Measurements from ENCODE around the gene PEAK3.

Gene PEAK3

GRCh38 chr19:2282062-2282861, at the start of gene PEAK3:
PEAK3 (minus strand) TSS chr19:2282175; CDS start chr19:2280931, 1,244 bp downstream.
- no peak for DNase-seq
- in situ Hi-C loops (cut with HindIII; ENCODE audit: low pct_ligation_motif_present, low sequenced_read_pairs), result no loop called here
- Histone ChIP-seq H3K27me3 (replicated peaks) (no peaks in the 10 kb centered on the region), H3K36me3 (replicated peaks) (no peaks in the 10 kb centered on the region), H3K27ac (no peak within 1 kb of the TSS), H3K4me3 (ENCODE audit: low read depth, low read length) (peak within 1 kb of the TSS; percentile 47)
- TF ChIP-seq CTCF (IDR thresholded peaks at IDR 0.05; ENCODE audit: low read depth, low read length, missing control alignments), result no peak

- in situ Hi-C loops (cut with HindIII; ENCODE audit: low pct_ligation_motif_present, low sequenced_read_pairs), result no loop called here
- no peaks in the 10 kb centered on the region for H3K27me3 ChIP-seq (replicated peaks)
- no peak overlapping the region for H3K27ac ChIP-seq
- H3K36me3 ChIP-seq (replicated peaks), result no peaks in the 10 kb centered on the region
- no peak for TF ChIP-seq CTCF (IDR thresholded peaks at IDR 0.05; ENCODE audit: low read depth, low read length, missing control alignments)
- no peak overlapping the region for H3K4me3 ChIP-seq (ENCODE audit: low read depth, low read length)
- no peak for DNase-seq
Measured at GRCh38 chr19:2330632-2331284, 48.8 kb upstream of the PEAK3 start.

- Histone ChIP-seq H3K36me3 (replicated peaks) (no peaks in the 10 kb centered on the region), H3K27ac (no peak overlapping the region), H3K4me3 (ENCODE audit: low read depth, low read length) (no peak overlapping the region), H3K27me3 (replicated peaks) (no peaks in the 10 kb centered on the region)
- in situ Hi-C loops (cut with HindIII; ENCODE audit: low pct_ligation_motif_present, low sequenced_read_pairs), result no loop called here
- no peak for TF ChIP-seq CTCF (IDR thresholded peaks at IDR 0.05; ENCODE audit: low read depth, low read length, missing control alignments)
- no peak for DNase-seq
Measured at GRCh38 chr19:2330255-2330631, 48.3 kb upstream of the PEAK3 start.

- in situ Hi-C loops (cut with HindIII; ENCODE audit: low pct_ligation_motif_present, low sequenced_read_pairs), result loop anchor here (5.0 kb wide), 1 partner anchor 92 kb away; the partner anchor contains the start of genes PLEKHJ1 and SF3A2
- DNase-seq, result no peak
- H3K27me3 ChIP-seq (replicated peaks), result no peaks in the 10 kb centered on the region
- H3K4me3 ChIP-seq (ENCODE audit: low read depth, low read length), result peak overlapping the region; percentile 92
- no peak for TF ChIP-seq CTCF (IDR thresholded peaks at IDR 0.05; ENCODE audit: low read depth, low read length, missing control alignments)
- H3K36me3 ChIP-seq (replicated peaks), result no peaks in the 10 kb centered on the region
- H3K27ac ChIP-seq, result no peak overlapping the region
Measured at GRCh38 chr19:2329501-2329916, 47.5 kb upstream of the PEAK3 start.

- DNase-seq, result no peak
- in situ Hi-C loops (cut with HindIII; ENCODE audit: low pct_ligation_motif_present, low sequenced_read_pairs), result loop anchor here (5.0 kb wide), 1 partner anchor 92 kb away; the partner anchor contains the start of genes PLEKHJ1 and SF3A2
- no peak overlapping the region for H3K27ac ChIP-seq
- H3K4me3 ChIP-seq (ENCODE audit: low read depth, low read length), result peak overlapping the region; percentile 92
- TF ChIP-seq CTCF (IDR thresholded peaks at IDR 0.05; ENCODE audit: low read depth, low read length, missing control alignments), result no peak
- peaks cover 2% of the 10 kb centered on the region for H3K36me3 ChIP-seq (replicated peaks)
- no peaks in the 10 kb centered on the region for H3K27me3 ChIP-seq (replicated peaks)
Measured at GRCh38 chr19:2329149-2329478, 47.1 kb upstream of the PEAK3 start.
